CD14-positive monocyte (primary cell): ENCODE measurements around the gene POLG. TPM values are rescaled to one million over a fixed set of nuclear protein-coding genes. Genes with fewer than 3 reads are reported as not detected.

Experiments used
- DNase-seq, 3 donors: peaks; one replicate each; pipeline ENCODE4 v3.0.0-alpha.2; 2011 to 2022
- H2AFZ ChIP-seq: 2 replicates; pipeline ENCODE4 v1.6.0; 2012; ENCODE audit warnings: mild to moderate bottlenecking, low read depth, low read length, inconsistent platforms; ENCODE audit not compliant: insufficient read depth, poor library complexity, severe bottlenecking
- H3K27ac ChIP-seq, 2 donors: 1 replicate in 1 of 2; 2 replicates in 1 of 2; pipeline ENCODE4 v1.5.1; 2012 to 2013; ENCODE audit warnings: low read length in 2 of 2, control low read depth in 1 of 2, inconsistent platforms in 1 of 2, low read depth in 1 of 2, mild to moderate bottlenecking in 1 of 2
- H3K27me3 ChIP-seq, 2 donors: one replicate each; pipeline versions ENCODE4 v1.6.0 to v1.6.1; 2011 to 2013; ENCODE audit warnings: low read length in 2 of 2; ENCODE audit not compliant: control insufficient read depth in 2 of 2, insufficient read depth in 2 of 2
- H3K36me3 ChIP-seq, 2 donors: replicated peaks in 1 of 2; 1 replicate in 1 of 2; 2 replicates in 1 of 2; pipeline versions ENCODE4 v1.5.1 to v1.6.1; 2012 to 2013; ENCODE audit warnings: low read length in 2 of 2, control low read depth in 1 of 2, inconsistent platforms in 1 of 2, mild to moderate bottlenecking in 1 of 2; ENCODE audit not compliant: insufficient read depth in 2 of 2, control insufficient read depth in 1 of 2
- H3K4me1 ChIP-seq, 2 donors: 1 replicate in 1 of 2; 2 replicates in 1 of 2; pipeline versions ENCODE4 v1.5.1 to v1.6.1; 2012 to 2013; ENCODE audit warnings: low read length in 2 of 2, control low read depth in 1 of 2, inconsistent platforms in 1 of 2, mild to moderate bottlenecking in 1 of 2, moderate library complexity in 1 of 2; ENCODE audit not compliant: insufficient read depth in 2 of 2, control insufficient read depth in 1 of 2
- H3K4me2 ChIP-seq: replicated peaks from 2 replicates; pipeline ENCODE3; 2012; ENCODE audit warnings: low read length, moderate library complexity, mild to moderate bottlenecking; ENCODE audit not compliant: poor library complexity, severe bottlenecking; ENCODE audit errors: extremely low read depth
- H3K4me3 ChIP-seq, 3 experiments: fragments of 200-600 bp in 1 of 3; sonication (generic) in 1 of 3; replicated peaks in 1 of 3; 1 replicate in 2 of 3; 2 replicates in 1 of 3; pipeline ENCODE4 v1.5.1; 2011 to 2013; ENCODE audit warnings: low read length in 3 of 3, mild to moderate bottlenecking in 3 of 3, control low read depth in 2 of 3, low read depth in 2 of 3, inconsistent platforms in 1 of 3, moderate library complexity in 1 of 3
- H3K79me2 ChIP-seq: 2 replicates; pipeline ENCODE4 v1.6.0; 2012; ENCODE audit warnings: mild to moderate bottlenecking, control low read depth, inconsistent platforms, low read length, moderate library complexity; ENCODE audit not compliant: insufficient read depth
- H3K9ac ChIP-seq: 2 replicates; pipeline ENCODE4 v1.6.0; 2017; ENCODE audit warnings: low read length, mild to moderate bottlenecking; ENCODE audit not compliant: insufficient read depth, poor library complexity, severe bottlenecking
- H3K9me3 ChIP-seq, 2 donors: replicated peaks in 1 of 2; 1 replicate in 1 of 2; 2 replicates in 1 of 2; pipeline versions ENCODE4 v1.5.1 to v1.6.1; 2012 to 2013; ENCODE audit warnings: low read length in 2 of 2, control low read depth in 1 of 2; ENCODE audit not compliant: control insufficient read depth in 1 of 2, insufficient read depth in 1 of 2
- H4K20me1 ChIP-seq: 2 replicates; pipeline ENCODE4 v1.6.0; 2012; ENCODE audit warnings: mild to moderate bottlenecking, low read length, control low read depth, moderate library complexity; ENCODE audit not compliant: insufficient read depth
- H3K27ac Mint-ChIP-seq, 7 donors: one replicate each; pipeline ENCODE4 v1.8.0; 2020; ENCODE audit warnings: mild to moderate bottlenecking in 7 of 7, mixed read lengths in 7 of 7, moderate library complexity in 6 of 7, inconsistent platforms in 2 of 7
- H3K27me3 Mint-ChIP-seq, 3 donors: one replicate each; pipeline ENCODE4 v1.8.0; 2021 to 2022; ENCODE audit warnings: low read depth in 3 of 3, mild to moderate bottlenecking in 3 of 3, mixed read lengths in 3 of 3, moderate library complexity in 3 of 3, inconsistent platforms in 1 of 3
- H3K36me3 Mint-ChIP-seq, 2 donors: one replicate each; pipeline ENCODE4 v1.8.0; 2020; ENCODE audit warnings: mixed read lengths in 2 of 2, inconsistent platforms in 1 of 2, mild to moderate bottlenecking in 1 of 2
- H3K4me1 Mint-ChIP-seq: one replicate; pipeline ENCODE4 v1.8.0; 2020; ENCODE audit warnings: mild to moderate bottlenecking, mixed read lengths
- H3K4me3 Mint-ChIP-seq, 2 donors: one replicate each; pipeline ENCODE4 v1.8.0; 2020; ENCODE audit warnings: mild to moderate bottlenecking in 2 of 2, mixed read lengths in 2 of 2, moderate library complexity in 1 of 2
- H3K9me3 Mint-ChIP-seq, 7 donors: one replicate each; pipeline ENCODE4 v1.8.0; 2020 to 2022; ENCODE audit warnings: mixed read lengths in 7 of 7, mild to moderate bottlenecking in 6 of 7, moderate library complexity in 6 of 7, inconsistent platforms in 2 of 7
- WGBS: methylation state at CpG from one replicate; pipeline ENCODE4 v1.1.5; 2013; ENCODE audit warnings: missing lambda C conversion rate; ENCODE audit not compliant: insufficient coverage; 5-methylcytosine and 5-hydroxymethylcytosine counted together
- intact Hi-C, 2 donors: fragments of 100-400 bp; cut with micrococcal nuclease; formaldehyde crosslinking; loops; one replicate each; pipeline versions ENCODE4 v1.15.0 to v1.15.1; 2023
- polyA plus RNA-seq, 3 donors: library from polyadenylated mRNA; depleted of rRNA in 1 of 3; unstranded in 2 of 3; stranded (reverse) in 1 of 3; fragments of 300-500 nt in 2 of 3; fragments of >200 nt in 1 of 3; fragmentation: Illumina TruSeq in 2 of 3; gene quantifications; 1 replicate in 2 of 3; 2 replicates in 1 of 3; pipeline ENCODE4 v1.2.3, GENCODE V29; 2012 to 2021
- TF ChIP-seq, protein P1 (sequence below): fragments of 200-600 bp; IDR thresholded peaks from one replicate; pipeline ENCODE4 v1.8.0; 2022; ENCODE audit warnings: antibody characterized with exemption, mild to moderate bottlenecking

POLG gene
- polyA plus RNA-seq, 3 donors = 19.2 to 66.7 (median 21.6) TPM

DNA sequence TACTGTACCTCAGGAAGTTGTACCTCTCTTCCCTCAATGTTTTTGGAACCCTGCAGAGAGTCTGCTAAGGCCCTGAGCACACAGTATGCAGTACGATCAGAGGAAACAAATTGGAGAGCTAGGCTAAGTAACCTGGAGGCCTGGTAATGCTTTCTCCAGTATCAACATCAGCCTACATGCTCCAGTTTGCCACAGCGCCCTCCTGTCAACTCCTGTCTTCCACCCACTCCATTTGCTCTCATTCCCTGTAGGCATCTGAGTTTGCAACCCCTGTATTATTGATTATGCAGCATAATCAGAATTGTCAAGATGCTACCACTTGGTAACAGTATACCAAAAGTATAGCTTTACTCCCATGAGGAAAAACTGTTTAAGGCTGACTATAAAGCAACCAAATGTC is 14.4 kb downstream of the POLG start:
- H3K4me1 Mint-ChIP-seq = no peaks in the 10 kb centered on the region
- H3K9me3 Mint-ChIP-seq = no peaks in the 10 kb centered on the region
- 100% methylated on average over 2 of the region's 2 CpGs for WGBS
- H2AFZ ChIP-seq = no peak overlapping the region
- no peak overlapping the region for H3K27ac Mint-ChIP-seq
- DNase-seq = no peak
- no peak overlapping the region for H3K4me3 ChIP-seq
- no peak overlapping the region for H3K4me3 Mint-ChIP-seq
- H3K4me1 ChIP-seq = no peaks in the 10 kb centered on the region
- H3K4me2 ChIP-seq = no peak overlapping the region
- peaks cover 6% of the 10 kb centered on the region for H3K79me2 ChIP-seq
- no peaks in the 10 kb centered on the region for H3K27me3 Mint-ChIP-seq
- H3K27ac ChIP-seq = no peak overlapping the region
- H3K36me3 ChIP-seq = peaks cover 100% of the 10 kb centered on the region in 2 donors
- intact Hi-C loops = no loop called here
- no peak overlapping the region for H3K9ac ChIP-seq
- peaks cover 93 to 97% of the 10 kb centered on the region in 2 donors for H3K36me3 Mint-ChIP-seq
- H3K27me3 ChIP-seq = no peaks in the 10 kb centered on the region
- H4K20me1 ChIP-seq = peaks cover 88% of the 10 kb centered on the region
- TF ChIP-seq, protein P1, sequence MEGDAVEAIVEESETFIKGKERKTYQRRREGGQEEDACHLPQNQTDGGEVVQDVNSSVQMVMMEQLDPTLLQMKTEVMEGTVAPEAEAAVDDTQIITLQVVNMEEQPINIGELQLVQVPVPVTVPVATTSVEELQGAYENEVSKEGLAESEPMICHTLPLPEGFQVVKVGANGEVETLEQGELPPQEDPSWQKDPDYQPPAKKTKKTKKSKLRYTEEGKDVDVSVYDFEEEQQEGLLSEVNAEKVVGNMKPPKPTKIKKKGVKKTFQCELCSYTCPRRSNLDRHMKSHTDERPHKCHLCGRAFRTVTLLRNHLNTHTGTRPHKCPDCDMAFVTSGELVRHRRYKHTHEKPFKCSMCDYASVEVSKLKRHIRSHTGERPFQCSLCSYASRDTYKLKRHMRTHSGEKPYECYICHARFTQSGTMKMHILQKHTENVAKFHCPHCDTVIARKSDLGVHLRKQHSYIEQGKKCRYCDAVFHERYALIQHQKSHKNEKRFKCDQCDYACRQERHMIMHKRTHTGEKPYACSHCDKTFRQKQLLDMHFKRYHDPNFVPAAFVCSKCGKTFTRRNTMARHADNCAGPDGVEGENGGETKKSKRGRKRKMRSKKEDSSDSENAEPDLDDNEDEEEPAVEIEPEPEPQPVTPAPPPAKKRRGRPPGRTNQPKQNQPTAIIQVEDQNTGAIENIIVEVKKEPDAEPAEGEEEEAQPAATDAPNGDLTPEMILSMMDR = no peak
- H3K9me3 ChIP-seq = no peaks in the 10 kb centered on the region

DNA sequence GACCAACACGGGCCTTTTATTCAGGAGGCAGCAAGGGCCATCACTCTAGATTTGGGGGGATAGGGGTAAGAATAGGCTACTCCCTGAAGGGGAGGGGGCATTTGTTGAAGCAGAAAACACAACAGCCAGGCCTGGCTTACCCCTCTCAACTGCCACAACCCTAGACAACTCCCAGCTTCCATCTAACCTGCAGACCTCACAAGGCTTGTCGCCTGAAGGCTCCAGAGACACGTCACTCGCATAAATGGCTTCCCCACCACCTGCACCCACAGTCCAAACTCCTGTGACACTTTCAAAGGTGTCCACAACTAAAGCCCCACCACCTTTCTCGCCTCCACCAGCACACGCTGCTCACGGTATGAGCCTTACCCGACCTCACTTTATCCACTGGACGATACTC is 14.9 kb downstream of the POLG start:
- peaks cover 93 to 96% of the 10 kb centered on the region in 2 donors for H3K36me3 Mint-ChIP-seq
- no peaks in the 10 kb centered on the region for H3K4me1 Mint-ChIP-seq
- no peak overlapping the region for H3K4me3 Mint-ChIP-seq
- TF ChIP-seq, protein P1 = no peak
- no peak overlapping the region for H3K4me3 ChIP-seq
- H3K9ac ChIP-seq = no peak overlapping the region
- peak overlapping the region in 1 of 7 donors; percentile 14 for H3K27ac Mint-ChIP-seq
- H3K36me3 ChIP-seq = peaks cover 100% of the 10 kb centered on the region in 2 donors
- no peak overlapping the region for H2AFZ ChIP-seq
- no peaks in the 10 kb centered on the region for H3K4me1 ChIP-seq
- no peaks in the 10 kb centered on the region for H3K27me3 Mint-ChIP-seq
- H3K9me3 ChIP-seq = no peaks in the 10 kb centered on the region
- WGBS = 98% methylated on average over 8 of the region's 9 CpGs
- peaks cover 86% of the 10 kb centered on the region for H4K20me1 ChIP-seq
- no peak overlapping the region for H3K27ac ChIP-seq
- H3K4me2 ChIP-seq = no peak overlapping the region
- no peak for DNase-seq
- peaks cover 6% of the 10 kb centered on the region for H3K79me2 ChIP-seq
- no peaks in the 10 kb centered on the region for H3K27me3 ChIP-seq
- intact Hi-C loops = no loop called here
- no peaks in the 10 kb centered on the region for H3K9me3 Mint-ChIP-seq
